Stimulated activated CD4-positive, alpha-beta T cell treated with anti-CD3 and anti-CD28 coated beads, Interleukin-15, amount 100 ng/mL, for 1 hour (primary cell): ENCODE measurements around the gene TFDP2.
"Not testable (repeated sequence)": the region's sequence is repeated elsewhere in the genome, so short reads cannot be mapped to it uniquely, and the experiment has no call there.

Source experiments
- DNase-seq, 2 donors: peaks; one replicate each; pipeline ENCODE4 v3.0.0-alpha.2; 2020; ENCODE audit warnings: low read depth in 1 of 2, low spot score in 1 of 2

TFDP2 gene

GRCh38 chr3:141930801-141931200, 218.5 kb downstream of the TFDP2 start:
- DNase-seq = no peak

GRCh38 chr3:141929341-141929995, 219.9 kb downstream of the TFDP2 start:
- DNase-seq = no peak

- DNase-seq = no peak
Observed at GRCh38 chr3:141928631-141929270, 220.6 kb downstream of the TFDP2 start.

- no peak for DNase-seq
Observed at GRCh38 chr3:141926929-141927328, 222.4 kb downstream of the TFDP2 start.

- not testable (repeated sequence) for DNase-seq
Observed at GRCh38 chr3:141925677-141926076, 223.7 kb downstream of the TFDP2 start.

- DNase-seq = no peak
Observed at GRCh38 chr3:141921316-141921715, 228.0 kb downstream of the TFDP2 start.

GRCh38 chr3:141920701-141921100, 228.6 kb downstream of the TFDP2 start:
- no peak for DNase-seq

GRCh38 chr3:141915766-141916165, 233.6 kb downstream of the TFDP2 start:
- no peak for DNase-seq

GRCh38 chr3:141915016-141915415, 234.3 kb downstream of the TFDP2 start:
- no peak for DNase-seq

GRCh38 chr3:141914311-141914710, 235.0 kb downstream of the TFDP2 start:
- no peak for DNase-seq

- no peak for DNase-seq
Observed at GRCh38 chr3:141913150-141913811, 236.1 kb downstream of the TFDP2 start.

- not testable (repeated sequence) for DNase-seq
Observed at GRCh38 chr3:141909986-141910385, 239.4 kb downstream of the TFDP2 start.

- DNase-seq = no peak
Observed at GRCh38 chr3:141909408-141909807, 239.9 kb downstream of the TFDP2 start.

- no peak for DNase-seq
Observed at GRCh38 chr3:141905129-141905528, 244.2 kb downstream of the TFDP2 start.

GRCh38 chr3:141904203-141904602, 245.1 kb downstream of the TFDP2 start:
- DNase-seq = no peak

- no peak for DNase-seq
Observed at GRCh38 chr3:141901914-141902313, 247.4 kb downstream of the TFDP2 start.

GRCh38 chr3:141900343-141900742, 249.0 kb downstream of the TFDP2 start:
- no peak for DNase-seq

GRCh38 chr3:141898908-141899307, 250.4 kb downstream of the TFDP2 start:
- DNase-seq = no peak

GRCh38 chr3:141895731-141896130, 253.6 kb downstream of the TFDP2 start:
- DNase-seq = no peak

- DNase-seq = no peak
Observed at GRCh38 chr3:141894524-141895176, 254.7 kb downstream of the TFDP2 start.
